HepG2 (cell line): ENCODE results near the gene RAI14. TPM values are rescaled to one million over a fixed set of nuclear protein-coding genes. Genes with fewer than 3 reads are reported as not detected.

Source experiments
- BRCA1 ChIP-seq: sonication (generic); formaldehyde crosslinking; IDR thresholded peaks from 2 replicates; pipeline ENCODE4 v1.4.0; 2020; ENCODE audit warnings: missing genetic modification reagents
- CSRNP2 ChIP-seq: sonication (generic); formaldehyde crosslinking; conservative IDR thresholded peaks from 2 replicates; pipeline ENCODE4 v1.8.0; 2022; ENCODE audit warnings: low read depth, missing genetic modification reagents
- GPBP1L1 ChIP-seq: sonication (generic); formaldehyde crosslinking; IDR thresholded peaks from 2 replicates; pipeline ENCODE4 v1.5.0; 2020; ENCODE audit warnings: mild to moderate bottlenecking, missing genetic modification reagents
- HMGXB4 ChIP-seq, 2 experiments: sonication (generic) in 1 of 2; formaldehyde crosslinking in 1 of 2; IDR thresholded peaks; 2 replicates each; pipeline versions ENCODE4 v1.4.0 to v1.6.1; 2018 to 2020; ENCODE audit warnings: missing genetic modification reagents in 2 of 2, borderline replicate concordance in 1 of 2, low read depth in 1 of 2, mild to moderate bottlenecking in 1 of 2, missing biosample characterization in 1 of 2
- KDM3A ChIP-seq: IDR thresholded peaks from 2 replicates; pipeline ENCODE4 v1.6.1; 2018; ENCODE audit warnings: low read depth, missing compliant biosample characterization
- MED8 ChIP-seq: sonication (generic); formaldehyde crosslinking; IDR thresholded peaks from 2 replicates; pipeline ENCODE4 v1.8.1; 2023; ENCODE audit warnings: mild to moderate bottlenecking, missing genetic modification reagents; ENCODE audit not compliant: insufficient replicate concordance
- NFAT5 ChIP-seq: sonication (generic); formaldehyde crosslinking; IDR thresholded peaks from 2 replicates; pipeline ENCODE4 v1.4.0; 2020; ENCODE audit warnings: missing genetic modification reagents
- ZNF225 ChIP-seq: sonication (generic); formaldehyde crosslinking; IDR thresholded peaks from 2 replicates; pipeline ENCODE4 v1.4.0; 2020; ENCODE audit warnings: mild to moderate bottlenecking, missing genetic modification reagents
- ZNF333 ChIP-seq: sonication (generic); formaldehyde crosslinking; IDR thresholded peaks from 2 replicates; pipeline ENCODE4 v1.4.0; 2020; ENCODE audit warnings: mild to moderate bottlenecking, missing genetic modification reagents, borderline replicate concordance
- ZNF678 ChIP-seq: sonication (generic); formaldehyde crosslinking; IDR thresholded peaks from 2 replicates; pipeline ENCODE4 v1.4.0; 2020; ENCODE audit warnings: mild to moderate bottlenecking, missing genetic modification reagents
- ZUFSP ChIP-seq: sonication (generic); formaldehyde crosslinking; IDR thresholded peaks from 2 replicates; pipeline ENCODE4 v1.9.0; 2021; ENCODE audit warnings: missing genetic modification reagents, mild to moderate bottlenecking, borderline replicate concordance
- polyA plus RNA-seq, 8 experiments: library from polyadenylated mRNA; depleted of rRNA in 3 of 8; stranded (reverse) in 7 of 8; unstranded in 1 of 8; fragments of >200 nt; fragmentation: Illumina TruSeq in 4 of 8; extraction: Trizol in 4 of 8; gene quantifications; 2 replicates each; pipeline versions ENCODE4 v1.2.1 to v1.2.3, GENCODE V29; 2011 to 2016; ENCODE audit warnings: low read depth in 4 of 8, missing spikeins in 1 of 8, mixed read lengths in 1 of 8; ENCODE audit not compliant: insufficient read depth in 1 of 8
- total RNA-seq, 5 experiments: library from RNA; depleted of rRNA; stranded (reverse); fragments of >200 nt; fragmentation: Illumina TruSeq; extraction: Trizol; gene quantifications; 2 replicates each; pipeline ENCODE4 v1.2.3, GENCODE V29; 2016; ENCODE audit warnings: low read depth in 1 of 5
- TF ChIP-seq, protein P1 (sequence below): sonication (generic); formaldehyde crosslinking; IDR thresholded peaks from 2 replicates; pipeline ENCODE4 v1.4.0; 2020; ENCODE audit warnings: missing genetic modification reagents, mild to moderate bottlenecking, borderline replicate concordance

Gene RAI14
- total and polyA plus RNA-seq, 2 of the 13 experiments (the other 11 are each of a cell fraction or from before 2014, with no cell fraction given) = 12.6 to 18.2 TPM

GRCh38 chr5:34838785-34839714 lies 182.9 kb downstream of the RAI14 start, which contains the start of gene TTC23L (continued):
- no peak for TF ChIP-seq ZUFSP (CRISPR knock-in tag)
- TF ChIP-seq ZNF225 (CRISPR knock-in tag) = peak; percentile 80; the same call in 1 of the 2 replicates
- peak; percentile 91 for TF ChIP-seq KDM3A (CRISPR knock-in tag)
- peak; percentile 67; the same call in 1 of the 2 replicates for TF ChIP-seq ZNF333 (CRISPR knock-in tag)
- peak; percentile 85 to 93 for TF ChIP-seq HMGXB4 (CRISPR knock-in tag; IDR thresholded peaks at IDR 0.05; ENCODE audit: borderline replicate concordance in 1 of 2, low read depth in 1 of 2)
- no peak for TF ChIP-seq CSRNP2 (CRISPR knock-in tag)
- TF ChIP-seq, protein P1, sequence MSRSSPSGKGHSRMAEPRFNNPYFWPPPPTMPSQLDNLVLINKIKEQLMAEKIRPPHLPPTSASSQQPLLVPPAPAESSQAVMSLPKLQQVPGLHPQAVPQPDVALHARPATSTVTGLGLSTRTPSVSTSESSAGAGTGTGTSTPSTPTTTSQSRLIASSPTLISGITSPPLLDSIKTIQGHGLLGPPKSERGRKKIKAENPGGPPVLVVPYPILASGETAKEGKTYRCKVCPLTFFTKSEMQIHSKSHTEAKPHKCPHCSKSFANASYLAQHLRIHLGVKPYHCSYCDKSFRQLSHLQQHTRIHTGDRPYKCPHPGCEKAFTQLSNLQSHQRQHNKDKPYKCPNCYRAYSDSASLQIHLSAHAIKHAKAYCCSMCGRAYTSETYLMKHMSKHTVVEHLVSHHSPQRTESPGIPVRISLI = peak; percentile 65; the same call in 1 of the 2 replicates
- peak; percentile 92 for TF ChIP-seq MED8
- TF ChIP-seq BRCA1 (CRISPR knock-in tag) = peak; percentile 93
- no peak for TF ChIP-seq GPBP1L1 (CRISPR knock-in tag)
- TF ChIP-seq NFAT5 = peak; percentile 89; the same call in 1 of the 2 replicates
- TF ChIP-seq ZNF678 = peak; percentile 53
